Jurkat, Clone E6-1 (cell line): ENCODE measurements around the gene FDXR.
A peak's percentile ranks its signal among the peaks of the same experiment; 100 is the strongest.

Experiments used
- DNase-seq: peaks from one replicate; pipeline ENCODE4 v3.0.0-alpha.2; 2011; ENCODE audit warnings: low read depth, low spot score
- H3K4me3 ChIP-seq: 2 replicates; pipeline ENCODE4 v1.5.1; 2011; ENCODE audit warnings: mild to moderate bottlenecking, low read length, control low read depth, moderate library complexity

FDXR gene

DNA sequence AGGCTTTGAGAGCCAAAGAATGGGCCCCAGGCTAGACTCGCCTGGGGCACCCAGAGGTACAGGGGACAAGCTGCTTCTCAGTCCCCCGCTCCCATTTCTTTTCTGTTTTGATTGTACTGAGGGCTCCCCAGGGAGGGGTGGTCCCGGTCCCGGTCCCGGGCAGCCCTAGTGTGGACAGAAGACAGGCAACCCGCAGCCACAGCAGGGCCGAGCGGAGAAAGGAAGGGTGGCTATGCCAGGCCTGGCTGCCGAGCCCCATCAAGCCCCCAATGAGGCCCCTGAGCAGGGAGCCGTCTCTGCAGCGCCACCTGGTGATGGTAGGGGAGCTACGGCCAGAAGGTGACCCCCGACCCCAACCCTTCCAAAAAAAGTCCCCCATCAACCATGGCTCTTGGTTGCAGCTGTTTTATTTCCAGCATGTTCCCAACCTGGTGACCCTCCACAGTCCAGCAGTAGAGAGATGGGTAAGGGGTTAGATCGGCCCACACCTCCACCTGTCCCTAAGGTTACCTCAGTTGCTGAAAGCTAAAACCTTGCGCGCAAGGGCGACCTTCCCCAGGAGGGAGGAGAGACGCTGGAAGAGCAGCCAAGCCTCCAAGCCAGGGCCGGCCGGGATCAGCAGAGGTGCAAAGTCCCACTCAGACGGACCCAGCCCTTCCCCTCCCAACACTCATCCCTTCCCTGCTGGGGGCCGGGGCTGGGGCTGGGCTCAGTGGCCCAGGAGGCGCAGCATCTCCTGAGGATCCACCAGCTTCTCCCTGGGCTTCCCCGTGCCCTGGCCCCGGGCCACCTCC, 10.5 kb downstream of the FDXR start:
- no peak overlapping the region for H3K4me3 ChIP-seq
- no peak for DNase-seq

GRCh38 chr17:74861662-74862107, 11.1 kb downstream of the FDXR start:
- no peak overlapping the region for H3K4me3 ChIP-seq
- DNase-seq, result no peak

DNA sequence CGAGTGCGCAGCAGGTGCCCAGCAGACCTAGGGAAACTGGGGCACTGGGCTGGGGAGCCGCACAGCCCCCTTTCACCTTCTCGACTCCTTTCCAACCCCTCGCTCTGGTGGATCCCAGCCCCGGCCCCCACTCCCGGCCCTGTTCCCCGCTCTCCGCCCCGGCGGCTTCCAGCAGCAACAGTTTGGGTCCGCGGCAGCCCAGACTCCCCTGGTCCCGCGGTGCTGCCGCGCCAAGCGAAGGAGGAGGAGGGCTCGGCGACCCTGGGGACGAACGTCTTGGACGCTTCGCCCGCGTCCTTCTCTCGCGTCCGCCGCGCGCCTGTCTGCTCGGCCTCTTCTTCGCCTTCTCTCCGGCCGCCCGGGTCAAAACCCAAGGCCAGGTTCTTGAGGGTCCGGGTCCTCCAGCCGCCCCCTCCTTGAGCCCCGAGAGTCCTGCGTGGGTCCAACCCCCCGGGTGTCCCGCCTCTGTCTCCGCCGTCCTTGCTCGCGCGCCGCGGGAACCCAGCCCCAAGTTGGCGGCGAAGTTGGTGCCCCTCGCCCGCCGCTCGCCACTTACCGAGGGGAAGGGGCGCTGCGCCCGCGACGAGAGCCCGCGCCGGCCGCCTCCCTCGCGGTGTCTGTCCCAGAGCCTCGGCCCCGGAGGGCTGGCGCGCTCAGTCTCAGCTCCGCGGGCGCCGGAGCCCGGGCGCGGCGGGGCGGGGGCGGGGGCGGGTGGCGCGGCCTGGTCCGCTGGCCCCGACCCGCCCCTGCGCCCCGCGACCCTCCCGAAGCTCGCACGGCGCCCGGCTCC, 11.7 kb downstream of the FDXR start:
- H3K4me3 ChIP-seq, result no peak overlapping the region
- no peak for DNase-seq

- no peak overlapping the region; the same call in 1 of the 2 replicates for H3K4me3 ChIP-seq
- no peak for DNase-seq
These were observed 12.4 kb downstream of the FDXR start for GRCh38 chr17:74860229-74860871.

DNA sequence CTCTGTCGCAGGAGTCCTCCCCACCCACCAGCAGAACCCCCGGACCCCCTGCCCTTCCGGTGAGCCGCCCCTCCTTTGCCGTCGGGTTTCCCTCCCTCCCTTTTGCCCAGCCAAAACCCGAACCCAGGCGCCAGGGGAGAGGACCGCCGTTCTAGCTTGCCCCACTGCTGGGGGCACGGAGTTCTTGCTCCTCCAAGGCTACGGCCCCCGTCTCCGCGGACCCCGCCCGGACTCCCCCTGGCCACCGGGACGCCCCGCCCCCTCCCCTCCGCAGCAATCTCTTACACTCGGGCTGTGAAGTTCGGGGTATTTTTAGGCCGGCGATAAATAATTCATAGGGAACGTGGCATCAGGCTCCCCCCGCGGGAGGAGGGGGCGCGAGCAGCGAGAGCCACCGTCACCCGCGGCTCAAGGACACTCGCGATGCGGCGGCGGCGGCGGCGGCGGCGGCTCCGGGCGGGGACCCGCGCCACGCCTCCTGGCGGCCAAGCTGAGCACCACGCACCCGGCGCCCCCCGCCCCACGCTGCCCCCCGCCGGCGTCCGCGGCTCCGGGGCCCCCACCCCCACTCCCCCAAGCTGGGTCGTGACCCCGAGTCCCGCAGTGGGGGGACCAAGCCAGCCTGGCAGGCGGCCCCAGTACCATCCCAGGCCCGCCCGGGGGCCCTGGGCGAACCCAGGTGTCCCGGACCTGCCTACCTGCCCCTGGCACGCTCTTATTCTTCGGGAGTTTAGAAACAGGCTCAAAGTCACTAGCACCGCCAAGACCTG, 13.2 kb downstream of the FDXR start, which contains the start of gene GRIN2C:
Gene GRIN2C, minus strand, starts transcription at position 427 of the 770 bp plus-strand sequence. CDS start 4,793 bp downstream, outside the sequence.
- no peak for DNase-seq
- H3K4me3 ChIP-seq, result peak within 1 kb of the TSS; percentile 30

GRCh38 chr17:74858672-74859458, 13.9 kb downstream of the FDXR start:
- H3K4me3 ChIP-seq, result no peak overlapping the region
- DNase-seq, result no peak

DNA sequence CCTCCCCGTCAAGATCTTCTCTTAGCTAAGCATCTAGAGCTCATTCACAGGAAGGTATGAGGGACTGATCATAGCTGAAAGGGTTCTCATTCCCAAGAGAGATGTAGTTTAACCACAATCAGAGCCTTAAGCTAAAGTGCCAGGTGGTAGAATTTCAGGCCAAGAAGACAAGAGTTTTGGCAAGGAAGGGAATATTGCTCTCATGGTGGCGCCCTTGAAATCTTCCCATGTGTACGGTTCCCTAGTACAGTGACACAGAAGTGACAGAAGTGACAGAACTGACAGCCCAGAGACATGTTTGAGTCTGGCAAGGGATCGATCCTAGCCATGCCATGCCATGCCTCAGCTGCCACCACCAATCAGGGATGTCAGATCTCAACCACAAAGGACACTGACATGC, 15.6 kb downstream of the FDXR start:
- no peak for DNase-seq

GRCh38 chr17:74856112-74856511, 16.7 kb downstream of the FDXR start:
- no peak for DNase-seq
- no peak overlapping the region for H3K4me3 ChIP-seq

More for the DNA sequence above, 15.6 kb downstream of the FDXR start:
- H3K4me3 ChIP-seq, result no peak overlapping the region

- no peak for DNase-seq
These were observed 17.5 kb downstream of the FDXR start for GRCh38 chr17:74855323-74855722.

GRCh38 chr17:74854792-74855191, 18.0 kb downstream of the FDXR start:
- H3K4me3 ChIP-seq, result no peak overlapping the region
- no peak for DNase-seq

More at GRCh38 chr17:74855323-74855722, 17.5 kb downstream of the FDXR start:
- H3K4me3 ChIP-seq, result no peak overlapping the region

- H3K4me3 ChIP-seq, result no peak overlapping the region
- DNase-seq, result no peak
These were observed 19.1 kb downstream of the FDXR start for GRCh38 chr17:74853669-74854068.

DNA sequence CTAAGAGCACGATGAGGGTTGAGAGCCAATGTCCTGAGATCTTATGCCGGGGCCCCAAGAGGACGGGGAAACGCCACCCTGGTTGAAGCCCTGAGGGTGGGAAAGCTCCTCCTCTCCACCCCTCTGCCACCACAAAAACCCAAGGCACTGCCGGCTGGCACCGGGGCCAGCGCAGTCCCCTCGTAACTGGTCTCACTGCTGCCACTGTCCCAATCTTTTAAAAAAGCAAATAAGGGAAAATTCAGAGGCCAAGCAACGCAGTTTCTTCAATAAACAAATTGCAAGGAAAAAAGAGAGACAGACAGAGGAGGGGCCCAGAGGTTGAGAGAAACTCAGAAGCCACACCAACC, 19.8 kb downstream of the FDXR start:
- no peak for DNase-seq
- H3K4me3 ChIP-seq, result peak overlapping the region; percentile 54

GRCh38 chr17:74852237-74853047, 20.4 kb downstream of the FDXR start:
- peak overlapping the region; percentile 54 for H3K4me3 ChIP-seq
- DNase-seq, result peak; percentile 68

DNA sequence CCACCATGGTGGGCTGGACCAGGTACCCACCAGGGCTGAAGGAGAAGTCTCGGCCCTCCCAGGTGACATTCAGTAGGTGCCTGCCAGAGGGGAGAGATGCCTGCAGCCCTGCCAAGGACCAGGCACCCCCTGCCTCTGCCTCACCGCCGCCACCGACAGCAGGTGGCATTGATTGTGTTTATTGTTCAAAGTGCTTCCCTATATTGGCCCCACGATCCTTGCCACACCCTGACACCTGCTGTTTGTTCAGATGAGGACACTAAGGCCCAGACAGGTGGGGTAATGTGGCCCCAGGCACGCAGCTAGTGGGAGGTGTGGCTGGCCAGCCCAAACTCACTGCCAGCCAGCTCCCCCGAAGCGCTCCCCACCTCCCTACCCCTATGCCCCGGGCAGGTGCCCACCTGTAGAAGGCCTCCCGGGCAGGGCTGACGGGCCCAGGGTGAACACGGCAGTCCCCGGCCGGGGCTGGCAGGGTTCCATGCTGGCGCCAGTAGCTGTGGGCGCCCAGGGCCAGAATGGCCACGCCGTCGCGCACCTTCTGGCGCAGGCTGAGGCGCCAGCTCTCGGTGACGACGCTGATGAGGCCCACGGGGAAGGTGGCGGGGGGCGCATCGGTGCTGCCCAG, 21.1 kb downstream of the FDXR start:
- DNase-seq, result no peak
- no peak overlapping the region for H3K4me3 ChIP-seq

DNA sequence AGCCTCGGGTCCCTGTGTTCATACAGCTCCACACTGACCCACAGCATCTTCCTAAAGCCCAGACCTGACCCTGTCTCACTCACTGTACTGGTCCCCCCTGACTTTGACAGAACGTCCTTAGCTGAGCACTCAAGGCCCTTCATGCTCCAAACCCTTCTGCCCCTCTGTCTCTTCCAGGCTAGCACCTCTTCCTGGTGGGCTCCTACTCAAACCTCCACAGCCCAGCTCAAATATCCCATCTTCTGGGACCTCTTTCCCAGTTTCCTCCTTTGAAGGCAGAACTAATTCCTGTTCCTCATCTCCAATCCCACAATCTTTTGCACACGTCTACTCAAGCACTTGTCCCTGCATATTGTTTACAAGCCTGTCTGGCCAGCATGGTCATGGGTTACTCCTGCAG, 21.9 kb downstream of the FDXR start:
- DNase-seq, result no peak

GRCh38 chr17:74850310-74850709, 22.5 kb downstream of the FDXR start:
- DNase-seq, result no peak

More for the DNA sequence above, 21.9 kb downstream of the FDXR start:
- no peak overlapping the region for H3K4me3 ChIP-seq

More at GRCh38 chr17:74850310-74850709, 22.5 kb downstream of the FDXR start:
- H3K4me3 ChIP-seq, result no peak overlapping the region
